Heart right ventricle (tissue), 16 donors: ENCODE measurements around the gene ELN. TPM values are rescaled to one million over a fixed set of nuclear protein-coding genes. Genes with fewer than 3 reads are reported as not detected.
A peak's percentile ranks its signal among the peaks of the same experiment; 100 is the strongest.

Experiments
- ATAC-seq, 8 donors: fragments of 200-7000 bp; cut with Tn5 transposase; one replicate each; pipeline ENCODE4 v1.9.1; 2020; ENCODE audit warnings: mild to moderate bottlenecking in 8 of 8, moderate library complexity in 8 of 8, moderate number of reproducible peaks in 1 of 8
- DNase-seq, 2 donors: peaks; one replicate each; pipeline ENCODE4 v3.0.0-alpha.2; 2020
- H3K27ac ChIP-seq, 10 donors: fragments of 200-600 bp; sonication (generic) in 2 of 10; one replicate each; pipeline versions ENCODE4 v1.5.0 to v1.8.0; 2020 to 2022; ENCODE audit warnings: mild to moderate bottlenecking in 3 of 10
- H3K27me3 ChIP-seq, 7 donors: fragments of 200-600 bp; one replicate each; pipeline ENCODE4 v1.8.0; 2021 to 2022; ENCODE audit warnings: mild to moderate bottlenecking in 2 of 7
- H3K36me3 ChIP-seq, 9 donors: fragments of 200-600 bp; sonication (generic) in 1 of 9; one replicate each; pipeline versions ENCODE4 v1.5.0 to v1.8.0; 2020 to 2022; ENCODE audit warnings: mild to moderate bottlenecking in 2 of 9
- H3K4me1 ChIP-seq, 9 donors: fragments of 200-600 bp; sonication (generic) in 1 of 9; one replicate each; pipeline versions ENCODE4 v1.5.0 to v1.8.0; 2020 to 2022; ENCODE audit warnings: mild to moderate bottlenecking in 4 of 9
- H3K4me3 ChIP-seq, 10 donors: fragments of 200-600 bp; sonication (generic) in 2 of 10; one replicate each; pipeline versions ENCODE4 v1.5.0 to v1.8.0; 2020 to 2022; ENCODE audit warnings: mild to moderate bottlenecking in 7 of 10, moderate library complexity in 2 of 10
- H3K9me3 ChIP-seq, 11 donors: fragments of 200-600 bp in 10 of 11; sonication (generic) in 2 of 11; one replicate each; pipeline versions ENCODE4 v1.5.0 to v1.8.0; 2013 to 2022; ENCODE audit warnings: mild to moderate bottlenecking in 2 of 11, control low read depth in 1 of 11, moderate library complexity in 1 of 11
- CTCF ChIP-seq, 9 donors: fragments of 200-600 bp; sonication (generic) in 2 of 9; IDR thresholded peaks; one replicate each; pipeline versions ENCODE4 v1.5.0 to v1.8.0; 2021 to 2022; ENCODE audit warnings: antibody characterized with exemption in 9 of 9, mild to moderate bottlenecking in 5 of 9, moderate library complexity in 1 of 9
- WGBS, 2 donors: extraction: QIAGEN DNeasy Blood & Tissue Kit; methylation state at CpG; one replicate each; pipeline ENCODE4 v1.1.7; 2013; ENCODE audit warnings: inconsistent platforms in 1 of 2; 5-methylcytosine and 5-hydroxymethylcytosine counted together
- intact Hi-C, 10 donors: fragments of 100-400 bp; cut with DNase I; formaldehyde crosslinking; loops; one replicate each; pipeline versions ENCODE4 v1.11.1 to v1.14.2; 2022
- polyA plus RNA-seq, 2 donors: library from polyadenylated mRNA; stranded (reverse); fragments of 200-250 nt; gene quantifications; one replicate each; pipeline ENCODE4 v1.2.3, GENCODE V29; 2013
- total RNA-seq, 10 donors: library from RNA; stranded (reverse); fragmentation: NEBNext Ultra II Directional in 3 of 10; extraction: Animal tissue kit (Norgen Biotek cat#: 25700) in 3 of 10; gene quantifications; one replicate each; pipeline versions ENCODE4 v1.2.1 to v1.2.4, GENCODE V29; 2021 to 2023
- donor health status: Arrhythmogenic right ventricular cardiomyopathy.
- donor health status: ischemic (EF 13 %, LVEDD 7.1; RV severe dilation, severe dysfunction).
- donor health status: healthy with polysubstance abuse.
- donor health status: DM: no; HTN: yes; CAD: no.
- donor health status: DM: no; HTN: no; CAD: no.
- donor health status: ischemic (EF 25% LVEDD 6.9; RV normal size, moderate dysfunction).
- donor health status: ischemic (EF 25% LVEDD 5.7; RV mildly dilated, moderate dysfunction).
- donor health status: healthy.
- donor health status: DM: yes; HTN: yes; CAD: no.
- donor health status: Ischemic cardiomyopathy.
- donor health status: ischemic (EF 35%, LVEDD 5.7; RV mildly dilated, moderate dysfunction).
- donor health status: nonischemic (EF 11% LVEDD 7.7; RV severe dilation, severe dysfunction).
- donor health status: DM: yes; HTN: yes; CAD: no.
- donor health status: PGD.
- donor health status: ischemic (EF 29% LVEDD 5.4; RV normal size, mild dysfunction).
- donor health status: nonischemic (EF 23%, LVEDD 6.1; RV moderate dilation, normal function).

The ELN gene
- total and polyA plus RNA-seq, 12 donors = 14.2 to 99.8 (median 31.8) TPM

- Histone ChIP-seq H3K4me1 (peaks cover 6 to 23% (median 20%) of the 10 kb centered on the region in 9 donors), H3K4me3 (peak overlapping the region in 4 of 10 donors; percentile 13 to 56 (median 50)), H3K27me3 (no peaks in the 10 kb centered on the region), H3K27ac (peak overlapping the region in 1 of 10 donors; percentile 7), H3K9me3 (no peaks in the 10 kb centered on the region), H3K36me3 (peaks cover 0 to 18% (median 0%) of the 10 kb centered on the region in 9 donors)
- intact Hi-C loops = loop anchor here in 3 of 10 donors (5.0 kb wide), 3 partner anchors 50 to 105 kb away; no protein-coding TSS in a partner anchor
- DNase-seq = no peak
- ATAC-seq = peak in 1 of 8 donors; percentile 3
- 81 to 92% methylated on average over 9 of the region's 9 CpGs for WGBS, 2 donors
- no peak for TF ChIP-seq CTCF (IDR thresholded peaks at IDR 0.05)
Observed at GRCh38 chr7:74082770-74083116, 54.8 kb downstream of the ELN start.

GRCh38 chr7:74083117-74083876 lies 55.3 kb downstream of the ELN start, which contains the start of gene LIMK1:
Gene LIMK1 (plus strand): TSS chr7:74083804. CDS start chr7:74083991, 187 bp downstream.
- 9 to 15% methylated on average over 33 to 68 of the region's 71 CpGs for WGBS, 2 donors
- intact Hi-C loops = loop anchor here in 3 of 10 donors (5.0 kb wide), 3 partner anchors 51 to 104 kb away; no protein-coding TSS in a partner anchor

GRCh38 chr7:74083928-74084721 lies 56.2 kb downstream of the ELN start:
- Histone ChIP-seq H3K27me3 (no peaks in the 10 kb centered on the region), H3K4me1 (peaks cover 6 to 23% (median 19%) of the 10 kb centered on the region in 9 donors), H3K36me3 (peaks cover 0 to 29% (median 0%) of the 10 kb centered on the region in 9 donors), H3K9me3 (no peaks in the 10 kb centered on the region), H3K27ac (peak overlapping the region in 7 of 10 donors; percentile 23 to 85 (median 56)), H3K4me3 (peak overlapping the region; percentile 50 to 95 (median 76))
- DNase-seq (no peak), ATAC-seq (peak; percentile 8 to 49 (median 32))
- WGBS, 2 donors = 4 to 5% methylated on average over 48 to 61 of the region's 61 CpGs
- TF ChIP-seq CTCF (IDR thresholded peaks at IDR 0.05) = no peak
- intact Hi-C loops = loop anchor here in 3 of 10 donors (5.0 kb wide), 3 partner anchors 52 to 103 kb away; no protein-coding TSS in a partner anchor

More at GRCh38 chr7:74083117-74083876, 55.3 kb downstream of the ELN start, which contains the start of gene LIMK1:
- no peak for TF ChIP-seq CTCF (IDR thresholded peaks at IDR 0.05)
- peaks cover 0 to 23% (median 0%) of the 10 kb centered on the region in 9 donors for H3K36me3 ChIP-seq
- DNase-seq = peak; percentile 74 to 87
- peaks cover 6 to 23% (median 20%) of the 10 kb centered on the region in 9 donors for H3K4me1 ChIP-seq
- H3K9me3 ChIP-seq = no peaks in the 10 kb centered on the region
- H3K4me3 ChIP-seq = peak within 1 kb of the TSS; percentile 50 to 95 (median 76)
- no peaks in the 10 kb centered on the region for H3K27me3 ChIP-seq
- ATAC-seq = peak; percentile 84 to 97 (median 92)
- H3K27ac ChIP-seq = peak within 1 kb of the TSS in 7 of 10 donors; percentile 23 to 85 (median 56)
